Measurements from ENCODE around the gene RBM20.

DNA sequence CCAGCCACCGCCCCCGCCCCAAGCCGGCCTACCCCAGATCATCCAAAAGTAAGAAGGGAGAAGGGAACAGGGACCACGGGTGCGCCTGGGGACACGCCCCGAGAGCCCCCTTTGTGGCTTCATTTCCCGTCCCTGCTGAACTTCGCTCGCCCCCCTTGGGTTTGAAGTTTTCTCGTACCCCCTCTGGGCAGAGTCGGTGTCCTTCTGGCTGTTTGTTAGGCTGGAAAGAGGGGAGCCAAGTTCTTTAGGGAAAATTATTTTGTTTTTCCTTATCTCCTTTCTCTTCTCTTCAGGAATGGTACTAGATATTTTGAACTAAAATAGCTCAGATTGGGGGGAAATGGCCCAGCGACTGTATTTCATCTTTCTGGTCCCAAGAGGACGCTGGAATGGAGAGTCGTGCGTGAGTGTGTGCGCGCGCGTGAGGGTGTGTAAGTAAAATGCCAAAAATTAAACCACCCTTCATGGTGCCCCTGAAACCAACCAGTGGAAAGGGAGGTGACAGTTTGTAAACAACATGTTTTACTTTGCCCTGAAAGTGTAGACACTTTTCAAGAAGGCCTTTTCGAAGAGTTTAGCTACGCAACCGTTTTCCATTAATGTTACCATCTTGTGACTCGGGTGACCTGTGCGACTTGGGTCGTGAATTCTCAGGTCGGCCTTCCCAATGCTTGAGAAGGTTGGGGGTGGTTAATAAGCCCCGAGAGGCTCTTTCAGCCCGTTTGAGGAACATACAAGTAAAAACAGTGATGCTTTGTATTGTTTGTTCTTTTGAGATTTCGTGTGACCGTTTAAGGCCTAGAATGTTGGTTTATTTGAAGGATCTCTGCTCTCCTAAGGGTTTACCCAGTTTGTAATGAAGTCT, 694 bp downstream of the RBM20 start:
- TF ChIP-seq CTCF (IDR thresholded peaks at IDR 0.05) (no peak), POLR2AphosphoS5 (IDR thresholded peaks at IDR 0.05) (no peak)

Measured in breast epithelium (tissue), 3 donors.